ENCODE measurements around the gene FIG4. TPM values are rescaled to one million over a fixed set of nuclear protein-coding genes. Genes with fewer than 3 reads are reported as not detected.
A peak's percentile ranks its signal among the peaks of the same experiment; 100 is the strongest.

The FIG4 gene
- polyA plus RNA-seq, 2 of the 4 experiments (the other 2 are of a cell fraction): 6.2 to 11.2 TPM

GRCh38 chr6:109772883-109773431, 81.9 kb downstream of the FIG4 start:
- DNase-seq (ENCODE audit: low read depth in 1 of 2, low spot score in 1 of 2) (no peak), ATAC-seq (no peak), FAIRE-seq (no peak)
- H3K9me3 ChIP-seq: no peaks in the 10 kb centered on the region
- no peak overlapping the region for H3K27ac ChIP-seq
- no peak overlapping the region for H3K4me2 ChIP-seq
- ChIA-PET POLR2A (no interaction called here), CTCF (interaction anchor here (1.3 kb wide), 1 partner anchor 68 kb away, joined by 3 read pairs; no protein-coding TSS in a partner anchor)
- H3K4me3 ChIP-seq: no peak overlapping the region
- TF ChIP-seq POLR2A (IDR thresholded peaks at IDR 0.05; ENCODE audit: low read length): no peak
- TF ChIP-seq HDAC2 (IDR thresholded peaks at IDR 0.05): no peak
- TF ChIP-seq ZSCAN20 (CRISPR knock-in tag; IDR thresholded peaks at IDR 0.05): no peak
- no peak for TF ChIP-seq ZNF302 (CRISPR knock-in tag; IDR thresholded peaks at IDR 0.05)
- TF ChIP-seq ZFP36 (IDR thresholded peaks at IDR 0.05; ENCODE audit: borderline replicate concordance, partially characterized antibody): no peak
- TF ChIP-seq USF2 (IDR thresholded peaks at IDR 0.05): peak; percentile 22; the same call in 1 of the 2 replicates
- TF ChIP-seq EHF (CRISPR knock-in tag; IDR thresholded peaks at IDR 0.05): no peak
- H3K4me1 ChIP-seq: no peaks in the 10 kb centered on the region; the same call in 2 of the 3 replicates
- WGBS (ENCODE audit: missing lambda C conversion rate): 92% methylated on average over 1 of the region's 1 CpG

GRCh38 chr6:109781001-109781400, 89.9 kb downstream of the FIG4 start:
- Histone ChIP-seq H3K4me3 (no peak overlapping the region), H3K27ac (no peak overlapping the region), H3K4me2 (no peak overlapping the region), H3K4me1 (no peaks in the 10 kb centered on the region), H3K9me3 (no peaks in the 10 kb centered on the region)
- TF ChIP-seq NPAS2 (CRISPR knock-in tag; IDR thresholded peaks at IDR 0.05; ENCODE audit: borderline replicate concordance) (no peak), BCL3 (IDR thresholded peaks at IDR 0.05) (no peak), KDM1A (IDR thresholded peaks at IDR 0.05; ENCODE audit: low read depth) (no peak), ZNF302 (CRISPR knock-in tag; IDR thresholded peaks at IDR 0.05) (no peak)
- ChIA-PET CTCF (no interaction called here), POLR2A (no interaction called here)
- 84% methylated on average over 1 of the region's 1 CpG for WGBS (ENCODE audit: missing lambda C conversion rate)
- FAIRE-seq (no peak), ATAC-seq (no peak), DNase-seq (ENCODE audit: low read depth in 1 of 2, low spot score in 1 of 2) (no peak)

GRCh38 chr6:109782491-109782999, 91.4 kb downstream of the FIG4 start:
- ChIA-PET POLR2A (no interaction called here), CTCF (interaction anchor here (1.0 to 2.0 kb wide), 3 partner anchors 12 to 77 kb away, joined by 3 to 10 read pairs (median 4); no protein-coding TSS in a partner anchor)
- Histone ChIP-seq H3K4me1 (no peaks in the 10 kb centered on the region), H3K4me2 (no peak overlapping the region), H3K27ac (no peak overlapping the region), H3K9me3 (no peaks in the 10 kb centered on the region), H3K4me3 (no peak overlapping the region)
- no peak for TF ChIP-seq HOXB13 (CRISPR knock-in tag; IDR thresholded peaks at IDR 0.05; ENCODE audit: low read depth)
- TF ChIP-seq CHD2 (IDR thresholded peaks at IDR 0.05; ENCODE audit: low read length, partially characterized antibody): no peak
- no peak for TF ChIP-seq ZC3H11A (IDR thresholded peaks at IDR 0.05)
- no peak for TF ChIP-seq BHLHE40 (IDR thresholded peaks at IDR 0.05; ENCODE audit: low read depth, low read length)
- no peak for TF ChIP-seq BCL3 (IDR thresholded peaks at IDR 0.05)
- no peak for TF ChIP-seq RFX5 (IDR thresholded peaks at IDR 0.05)
- TF ChIP-seq KDM1A (IDR thresholded peaks at IDR 0.05; ENCODE audit: low read depth): no peak
- no peak for TF ChIP-seq SMC3 (IDR thresholded peaks at IDR 0.05)
- TF ChIP-seq PHF8 (IDR thresholded peaks at IDR 0.05; ENCODE audit: borderline replicate concordance, low read depth): no peak
- TF ChIP-seq REST (IDR thresholded peaks at IDR 0.05): no peak
- no peak for TF ChIP-seq EHF (CRISPR knock-in tag; IDR thresholded peaks at IDR 0.05)
- TF ChIP-seq CEBPB (IDR thresholded peaks at IDR 0.05): no peak
- TF ChIP-seq POLR2A (IDR thresholded peaks at IDR 0.05; ENCODE audit: low read length): no peak
- TF ChIP-seq MYC (IDR thresholded peaks at IDR 0.05; ENCODE audit: borderline replicate concordance, low read length): no peak
- TF ChIP-seq JUN (IDR thresholded peaks at IDR 0.05): no peak
- TF ChIP-seq SREBF2 (IDR thresholded peaks at IDR 0.05): no peak
- TF ChIP-seq TFCP2L1 (CRISPR knock-in tag; IDR thresholded peaks at IDR 0.05): no peak
- TF ChIP-seq HMGXB4 (CRISPR knock-in tag; IDR thresholded peaks at IDR 0.05; ENCODE audit: borderline replicate concordance): no peak
- FAIRE-seq: no peak
- no peak for DNase-seq (ENCODE audit: low read depth in 1 of 2, low spot score in 1 of 2)
- ATAC-seq: no peak
- WGBS (ENCODE audit: missing lambda C conversion rate): 89% methylated on average over 2 of the region's 2 CpGs

Measured in A549 (cell line).